Brain microvascular endothelial cell (primary cell): ENCODE data around the gene SLCO3A1.

Experiments used
- DNase-seq: peaks from one replicate; pipeline ENCODE4 v3.0.0-alpha.2; 2020
- H3K27ac ChIP-seq: fragments of 250-450 bp; sonication (Bioruptor Pico); 2 replicates; pipeline ENCODE4 v1.5.1; 2020; ENCODE audit warnings: mild to moderate bottlenecking, moderate library complexity
- H3K27me3 ChIP-seq: fragments of 250-450 bp; sonication (Bioruptor Pico); replicated peaks from 2 replicates; pipeline ENCODE4 v1.5.1; 2020; ENCODE audit warnings: mild to moderate bottlenecking
- H3K36me3 ChIP-seq: fragments of 250-450 bp; sonication (Bioruptor Pico); replicated peaks from 2 replicates; pipeline ENCODE4 v1.5.1; 2020; ENCODE audit warnings: mild to moderate bottlenecking
- H3K4me3 ChIP-seq: 2 replicates; pipeline ENCODE4 v1.5.1; 2011; ENCODE audit warnings: low read depth, mild to moderate bottlenecking, control low read depth, low read length, moderate library complexity
- in situ Hi-C: cut with HindIII; loops from 2 replicates; pipeline ENCODE4 v1.10.0; 2017; ENCODE audit warnings: low sequenced_read_pairs, low pct_ligation_motif_present
- TF ChIP-seq, protein P1 (sequence below): IDR thresholded peaks from 2 replicates; pipeline ENCODE4 v1.5.1; 2011; ENCODE audit warnings: low read depth, mild to moderate bottlenecking, moderate library complexity, low read length, control low read depth, inconsistent platforms; ENCODE audit errors: missing control alignments

SLCO3A1 gene

DNA sequence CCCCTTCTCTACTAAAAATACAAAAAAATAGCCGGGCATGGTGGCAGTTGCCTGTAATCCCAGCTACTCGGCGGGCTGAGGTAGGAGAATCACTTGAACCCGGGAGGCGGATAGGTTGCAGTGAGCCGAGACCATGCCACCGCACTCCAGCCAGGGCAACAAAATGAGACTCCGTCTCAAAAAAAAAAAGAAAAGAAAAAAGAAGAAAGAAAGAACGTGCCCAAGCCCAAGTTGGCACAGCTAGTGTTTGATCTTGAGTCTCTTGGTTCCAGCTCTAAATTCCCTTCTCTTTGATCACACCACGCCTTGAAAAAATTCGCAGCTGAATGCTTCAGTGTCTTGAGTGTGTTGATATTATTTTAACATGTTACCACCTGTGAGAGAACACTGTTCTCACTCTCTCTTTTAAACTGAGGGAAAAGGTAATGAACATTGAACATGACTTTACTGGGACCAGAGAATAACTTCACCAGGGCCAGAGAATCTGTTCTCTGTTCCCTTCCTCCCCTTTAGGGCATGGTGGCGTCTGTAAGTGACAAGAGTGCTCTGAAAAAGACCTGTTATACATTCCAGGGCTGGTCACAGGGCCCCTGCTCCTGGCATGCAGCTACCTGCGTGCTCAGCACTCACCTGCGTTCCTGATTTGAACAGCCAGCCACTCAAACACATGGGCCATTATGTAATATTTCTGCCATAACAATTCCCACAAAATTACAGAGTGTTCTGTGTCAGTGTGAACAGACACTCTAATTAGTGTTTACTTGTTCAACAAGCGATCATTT, 19.0 kb downstream of the SLCO3A1 start:
- no peak overlapping the region for H3K4me3 ChIP-seq
- no peaks in the 10 kb centered on the region for H3K27me3 ChIP-seq
- DNase-seq, result no peak
- no peak overlapping the region for H3K27ac ChIP-seq
- H3K36me3 ChIP-seq, result no peaks in the 10 kb centered on the region
- TF ChIP-seq, protein P1, sequence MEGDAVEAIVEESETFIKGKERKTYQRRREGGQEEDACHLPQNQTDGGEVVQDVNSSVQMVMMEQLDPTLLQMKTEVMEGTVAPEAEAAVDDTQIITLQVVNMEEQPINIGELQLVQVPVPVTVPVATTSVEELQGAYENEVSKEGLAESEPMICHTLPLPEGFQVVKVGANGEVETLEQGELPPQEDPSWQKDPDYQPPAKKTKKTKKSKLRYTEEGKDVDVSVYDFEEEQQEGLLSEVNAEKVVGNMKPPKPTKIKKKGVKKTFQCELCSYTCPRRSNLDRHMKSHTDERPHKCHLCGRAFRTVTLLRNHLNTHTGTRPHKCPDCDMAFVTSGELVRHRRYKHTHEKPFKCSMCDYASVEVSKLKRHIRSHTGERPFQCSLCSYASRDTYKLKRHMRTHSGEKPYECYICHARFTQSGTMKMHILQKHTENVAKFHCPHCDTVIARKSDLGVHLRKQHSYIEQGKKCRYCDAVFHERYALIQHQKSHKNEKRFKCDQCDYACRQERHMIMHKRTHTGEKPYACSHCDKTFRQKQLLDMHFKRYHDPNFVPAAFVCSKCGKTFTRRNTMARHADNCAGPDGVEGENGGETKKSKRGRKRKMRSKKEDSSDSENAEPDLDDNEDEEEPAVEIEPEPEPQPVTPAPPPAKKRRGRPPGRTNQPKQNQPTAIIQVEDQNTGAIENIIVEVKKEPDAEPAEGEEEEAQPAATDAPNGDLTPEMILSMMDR, result no peak
- in situ Hi-C loops, result no loop called here

DNA sequence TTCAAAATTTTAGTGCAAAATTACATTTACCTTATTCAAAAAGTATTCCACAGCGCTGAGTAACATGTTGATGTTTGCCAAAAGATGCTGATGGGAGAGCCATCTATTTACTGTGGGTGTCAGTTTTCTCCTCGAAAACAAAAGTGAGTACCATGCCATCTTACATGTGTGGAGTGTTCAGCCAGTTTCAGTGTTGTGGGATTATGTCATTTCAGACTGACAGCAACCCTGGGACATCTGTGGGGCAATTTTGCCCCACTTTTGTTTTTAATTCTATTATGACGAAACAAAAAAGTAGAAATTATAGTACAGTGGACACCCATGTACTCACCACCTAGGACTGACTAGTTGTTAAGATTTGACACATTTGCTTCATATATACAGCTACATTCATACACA, 19.6 kb downstream of the SLCO3A1 start:
- Histone ChIP-seq H3K4me3 (no peak overlapping the region), H3K27ac (no peak overlapping the region), H3K36me3 (no peaks in the 10 kb centered on the region), H3K27me3 (no peaks in the 10 kb centered on the region)
- TF ChIP-seq, protein P1, result no peak
- DNase-seq, result no peak
- in situ Hi-C loops, result no loop called here

DNA sequence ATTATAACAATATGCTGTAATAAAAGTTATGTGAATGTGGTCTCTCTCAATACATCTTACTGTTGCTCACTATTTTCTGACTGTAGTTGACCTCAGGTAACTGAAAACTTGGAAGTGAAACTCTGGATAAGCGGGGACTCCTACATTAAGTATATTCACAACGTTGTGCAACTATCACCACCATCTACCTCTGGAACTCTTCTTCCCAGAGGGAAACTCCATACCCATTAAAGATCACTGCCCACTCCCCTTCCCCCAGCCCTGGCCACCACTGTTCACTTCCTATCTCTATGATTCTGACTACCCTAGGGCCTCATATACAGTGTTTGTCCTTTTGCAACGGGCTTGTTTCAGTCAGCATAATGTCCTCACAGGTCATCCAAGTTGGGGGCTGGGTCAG, 20.7 kb downstream of the SLCO3A1 start:
- Histone ChIP-seq H3K27ac (no peak overlapping the region), H3K4me3 (no peak overlapping the region), H3K36me3 (no peaks in the 10 kb centered on the region), H3K27me3 (no peaks in the 10 kb centered on the region)
- TF ChIP-seq, protein P1, result no peak
- no peak for DNase-seq
- in situ Hi-C loops, result no loop called here

DNA sequence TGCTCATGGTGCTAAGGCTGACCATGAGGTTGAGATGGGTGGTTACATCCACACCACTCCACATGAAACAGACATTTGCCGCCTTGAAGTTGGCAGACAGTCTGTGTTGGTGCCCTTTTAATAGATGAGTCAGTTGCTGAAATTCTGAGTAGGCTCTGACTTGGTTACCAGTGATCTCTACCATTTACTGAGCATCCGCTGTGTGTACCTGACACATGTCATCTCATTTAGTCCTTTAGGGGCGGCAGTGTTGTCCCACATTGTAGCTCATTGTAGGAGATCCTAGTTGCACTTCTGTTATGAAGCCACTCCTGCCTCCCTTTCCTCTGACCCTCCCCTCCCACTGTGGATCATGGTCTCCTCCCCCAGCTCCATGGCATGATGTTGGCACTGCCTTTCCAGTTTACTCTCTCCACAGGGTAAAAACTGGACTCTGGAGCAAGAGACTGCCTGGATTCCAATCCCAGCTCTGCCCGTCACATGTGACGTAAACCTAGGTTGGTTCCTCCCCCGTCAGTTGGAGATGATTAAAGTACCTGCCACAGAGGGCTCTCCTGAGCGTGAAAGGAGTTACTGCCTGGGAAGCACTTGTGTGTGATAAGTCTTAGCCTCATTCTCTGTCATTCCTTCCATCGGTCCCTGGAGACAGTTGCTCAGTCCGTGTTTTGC, 21.6 kb downstream of the SLCO3A1 start:
- TF ChIP-seq, protein P1, result no peak
- no peak for DNase-seq
- Histone ChIP-seq H3K27ac (no peak overlapping the region), H3K4me3 (no peak overlapping the region), H3K36me3 (no peaks in the 10 kb centered on the region), H3K27me3 (no peaks in the 10 kb centered on the region)
- in situ Hi-C loops, result no loop called here

DNA sequence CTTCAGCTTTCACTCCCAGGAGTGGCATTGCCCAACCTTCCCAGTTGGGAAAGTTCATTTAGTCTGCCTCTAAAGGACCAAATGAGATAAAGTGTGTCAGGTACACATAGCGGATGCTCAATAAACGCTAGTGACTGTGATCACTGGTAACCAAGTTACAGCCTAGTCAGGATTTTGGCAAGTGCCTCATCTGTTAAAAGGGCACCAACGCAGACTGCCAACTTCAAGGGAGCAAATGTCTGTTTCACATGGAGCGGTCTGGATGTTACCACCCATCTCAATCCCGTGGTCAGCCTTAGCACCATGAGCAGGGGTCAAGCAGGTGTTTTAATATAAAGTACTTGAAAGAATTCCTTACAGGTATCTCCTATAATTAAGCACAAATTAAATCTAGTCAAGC, 22.7 kb downstream of the SLCO3A1 start:
- TF ChIP-seq, protein P1, result no peak
- no peak for DNase-seq
- Histone ChIP-seq H3K27ac (no peak overlapping the region), H3K27me3 (no peaks in the 10 kb centered on the region), H3K36me3 (no peaks in the 10 kb centered on the region), H3K4me3 (no peak overlapping the region)
- in situ Hi-C loops, result no loop called here
